ENCODE results near the gene TMEM120A.

Gene TMEM120A

GRCh38 chr7:75988568-75989499 lies 5.6 kb downstream of the TMEM120A start:
- TF ChIP-seq Cebpa-rat (IDR thresholded peaks at IDR 0.05), result no peak
- no peak overlapping the region for H3K4me2 ChIP-seq
- 0 out of 2 replicates have a peak, but pooled peaks cover 4% of the 10 kb centered on the region for H4K20me1 ChIP-seq
- no peak overlapping the region for H3K4me3 ChIP-seq
- peaks cover 6% of the 10 kb centered on the region; the same call in 1 of the 2 replicates for H3K4me1 ChIP-seq
- H3K9me3 ChIP-seq, result no peaks in the 10 kb centered on the region
- H3K9ac ChIP-seq, result no peak overlapping the region
- no peak overlapping the region for H3K27ac ChIP-seq
- H3K36me3 ChIP-seq, result peaks cover 43% of the 10 kb centered on the region
- H3K27me3 ChIP-seq, result no peaks in the 10 kb centered on the region

GRCh38 chr7:75987805-75988567 lies 6.4 kb downstream of the TMEM120A start:
- H4K20me1 ChIP-seq, result 0 out of 2 replicates have a peak, but pooled peaks cover 4% of the 10 kb centered on the region
- TF ChIP-seq Cebpa-rat (IDR thresholded peaks at IDR 0.05), result no peak

GRCh38 chr7:75987026-75987804 lies 7.2 kb downstream of the TMEM120A start:
- Histone ChIP-seq H4K20me1 (0 out of 2 replicates have a peak, but pooled peaks cover 4% of the 10 kb centered on the region), H3K9me3 (no peaks in the 10 kb centered on the region), H3K4me1 (no peaks in the 10 kb centered on the region; the same call in 1 of the 2 replicates), H3K27me3 (no peaks in the 10 kb centered on the region), H3K4me2 (no peak overlapping the region), H3K9ac (no peak overlapping the region), H3K4me3 (no peak overlapping the region), H3K27ac (no peak overlapping the region), H3K36me3 (peaks cover 59% of the 10 kb centered on the region)
- no peak for TF ChIP-seq Cebpa-rat (IDR thresholded peaks at IDR 0.05)

More at GRCh38 chr7:75987805-75988567, 6.4 kb downstream of the TMEM120A start:
- Histone ChIP-seq H3K9ac (no peak overlapping the region), H3K4me2 (no peak overlapping the region), H3K27ac (no peak overlapping the region), H3K36me3 (peaks cover 51% of the 10 kb centered on the region), H3K4me3 (no peak overlapping the region), H3K9me3 (no peaks in the 10 kb centered on the region), H3K27me3 (no peaks in the 10 kb centered on the region), H3K4me1 (no peaks in the 10 kb centered on the region; the same call in 1 of the 2 replicates)

GRCh38 chr7:75986147-75986781 lies 8.1 kb downstream of the TMEM120A start:
- Histone ChIP-seq H3K36me3 (peaks cover 68% of the 10 kb centered on the region), H3K4me1 (no peaks in the 10 kb centered on the region; the same call in 1 of the 2 replicates), H3K27me3 (no peaks in the 10 kb centered on the region), H3K9ac (no peak overlapping the region), H3K27ac (no peak overlapping the region), H3K9me3 (no peaks in the 10 kb centered on the region), H3K4me3 (no peak overlapping the region), H4K20me1 (0 out of 2 replicates have a peak, but pooled peaks cover 7% of the 10 kb centered on the region), H3K4me2 (no peak overlapping the region)
- no peak for TF ChIP-seq Cebpa-rat (IDR thresholded peaks at IDR 0.05)

GRCh38 chr7:75985518-75986146 lies 8.8 kb downstream of the TMEM120A start:
- Histone ChIP-seq H3K27ac (no peak overlapping the region), H3K4me1 (no peaks in the 10 kb centered on the region; the same call in 1 of the 2 replicates), H3K9me3 (no peaks in the 10 kb centered on the region), H3K27me3 (no peaks in the 10 kb centered on the region), H3K4me3 (no peak overlapping the region), H3K4me2 (no peak overlapping the region), H4K20me1 (0 out of 2 replicates have a peak, but pooled peaks cover 12% of the 10 kb centered on the region), H3K9ac (no peak overlapping the region), H3K36me3 (peaks cover 75% of the 10 kb centered on the region)
- TF ChIP-seq Cebpa-rat (IDR thresholded peaks at IDR 0.05), result no peak

GRCh38 chr7:75985009-75985517 lies 9.3 kb downstream of the TMEM120A start:
- Histone ChIP-seq H3K4me2 (no peak overlapping the region), H3K4me1 (no peaks in the 10 kb centered on the region; the same call in 1 of the 2 replicates), H3K27me3 (no peaks in the 10 kb centered on the region), H3K4me3 (no peak overlapping the region), H3K9ac (no peak overlapping the region), H4K20me1 (0 out of 2 replicates have a peak, but pooled peaks cover 12% of the 10 kb centered on the region), H3K9me3 (no peaks in the 10 kb centered on the region), H3K36me3 (peaks cover 80% of the 10 kb centered on the region), H3K27ac (no peak overlapping the region)
- TF ChIP-seq Cebpa-rat (IDR thresholded peaks at IDR 0.05), result no peak

GRCh38 chr7:75984130-75985008 lies 10.0 kb downstream of the TMEM120A start:
- no peaks in the 10 kb centered on the region for H3K27me3 ChIP-seq
- no peak for TF ChIP-seq Cebpa-rat (IDR thresholded peaks at IDR 0.05)
- 0 out of 2 replicates have a peak, but pooled peaks cover 12% of the 10 kb centered on the region for H4K20me1 ChIP-seq
- peaks cover 2% of the 10 kb centered on the region for H3K4me1 ChIP-seq
- H3K4me2 ChIP-seq, result no peak overlapping the region
- no peak overlapping the region for H3K27ac ChIP-seq
- no peak overlapping the region for H3K9ac ChIP-seq
- no peaks in the 10 kb centered on the region for H3K9me3 ChIP-seq
- peaks cover 87% of the 10 kb centered on the region for H3K36me3 ChIP-seq
- no peak overlapping the region for H3K4me3 ChIP-seq

Data from BLaER1 (cell line).